Measurements from ENCODE around the gene GABRB1. TPM values are rescaled to one million over a fixed set of nuclear protein-coding genes. Genes with fewer than 3 reads are reported as not detected.

GABRB1 gene
- total RNA-seq, 2 donors from 2014 or later: not detected

DNA sequence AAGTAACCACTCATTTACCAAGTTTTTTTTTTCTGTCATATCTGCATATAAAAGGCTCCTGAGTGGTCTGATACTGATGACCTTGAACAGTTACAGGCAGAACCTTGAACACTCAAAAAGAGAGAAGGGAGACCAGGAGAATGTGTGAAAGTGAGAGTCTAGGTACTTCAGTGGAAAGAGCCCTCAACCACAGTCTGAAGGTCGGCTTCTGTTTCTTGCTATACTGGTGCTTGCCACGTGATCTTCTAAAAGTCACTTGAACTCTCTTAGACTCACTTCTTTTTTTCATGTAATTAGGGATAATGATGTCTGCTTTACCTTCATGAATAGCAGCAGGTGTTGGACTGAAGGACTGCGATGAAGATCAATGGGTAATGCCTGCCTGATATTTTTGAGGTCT is 22.8 kb downstream of the GABRB1 start:
- DNase-seq (ENCODE audit: low spot score): no peak
- Histone ChIP-seq H3K36me3 (no peaks in the 10 kb centered on the region), H3K27me3 (replicated peaks; ENCODE audit: insufficient read depth) (no peaks in the 10 kb centered on the region), H3K4me1 (replicated peaks) (no peaks in the 10 kb centered on the region), H3K4me3 (no peak overlapping the region), H3K9me3 (no peaks in the 10 kb centered on the region), H3K27ac (no peak overlapping the region)
- intact Hi-C loops (cut with DNase I): no loop called here
- TF ChIP-seq CTCF (IDR thresholded peaks at IDR 0.05) (no peak), POLR2A (IDR thresholded peaks at IDR 0.05) (no peak), POLR2AphosphoS5 (IDR thresholded peaks at IDR 0.05) (no peak)
- WGBS: 86% methylated on average over 3 of the region's 3 CpGs

- DNase-seq (ENCODE audit: low spot score): no peak
- Histone ChIP-seq H3K27me3 (replicated peaks; ENCODE audit: insufficient read depth) (no peaks in the 10 kb centered on the region), H3K9me3 (no peaks in the 10 kb centered on the region), H3K4me1 (replicated peaks) (no peaks in the 10 kb centered on the region), H3K36me3 (no peaks in the 10 kb centered on the region), H3K27ac (no peak overlapping the region), H3K4me3 (no peak overlapping the region)
- intact Hi-C loops (cut with DNase I): no loop called here
- TF ChIP-seq POLR2AphosphoS5 (IDR thresholded peaks at IDR 0.05) (no peak), CTCF (IDR thresholded peaks at IDR 0.05) (no peak), POLR2A (IDR thresholded peaks at IDR 0.05) (no peak)
- WGBS: 47% methylated on average over 2 of the region's 2 CpGs
Observed at GRCh38 chr4:47057991-47058390, 26.6 kb downstream of the GABRB1 start.

GRCh38 chr4:47060561-47060960 is 29.2 kb downstream of the GABRB1 start:
- no peaks in the 10 kb centered on the region for H3K4me1 ChIP-seq (replicated peaks)
- H3K27ac ChIP-seq: no peak overlapping the region
- 82% methylated on average over 4 of the region's 4 CpGs for WGBS
- no peak for TF ChIP-seq POLR2A (IDR thresholded peaks at IDR 0.05)
- no peak for TF ChIP-seq POLR2AphosphoS5 (IDR thresholded peaks at IDR 0.05)
- no peak for TF ChIP-seq CTCF (IDR thresholded peaks at IDR 0.05)
- H3K9me3 ChIP-seq: no peaks in the 10 kb centered on the region
- DNase-seq (ENCODE audit: low spot score): no peak
- H3K4me3 ChIP-seq: no peak overlapping the region
- H3K27me3 ChIP-seq (replicated peaks; ENCODE audit: insufficient read depth): no peaks in the 10 kb centered on the region
- intact Hi-C loops (cut with DNase I): no loop called here
- no peaks in the 10 kb centered on the region for H3K36me3 ChIP-seq

DNA sequence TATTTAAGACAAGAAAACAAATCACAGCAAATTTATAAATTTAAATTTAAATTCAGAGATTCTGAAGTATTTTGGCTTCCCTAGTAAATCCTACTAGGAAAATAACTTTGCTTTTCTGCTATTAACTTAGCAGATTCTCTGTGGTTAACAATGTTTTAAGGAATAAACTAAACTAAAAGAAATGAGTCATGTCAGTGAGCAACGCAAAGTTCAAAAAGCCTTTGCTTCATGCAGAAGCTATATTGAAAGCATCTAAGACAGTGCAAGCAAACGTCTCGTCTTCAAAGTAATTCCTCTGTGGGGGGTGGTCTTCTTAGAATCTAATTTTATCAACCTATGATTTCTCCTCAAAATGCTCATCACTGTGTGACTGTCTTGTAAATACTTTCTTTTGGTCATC is 30.1 kb downstream of the GABRB1 start:
- H3K36me3 ChIP-seq: no peaks in the 10 kb centered on the region
- no peak for TF ChIP-seq POLR2A (IDR thresholded peaks at IDR 0.05)
- TF ChIP-seq CTCF (IDR thresholded peaks at IDR 0.05): no peak
- TF ChIP-seq POLR2AphosphoS5 (IDR thresholded peaks at IDR 0.05): no peak
- H3K4me1 ChIP-seq (replicated peaks): no peaks in the 10 kb centered on the region
- intact Hi-C loops (cut with DNase I): no loop called here
- no peaks in the 10 kb centered on the region for H3K27me3 ChIP-seq (replicated peaks; ENCODE audit: insufficient read depth)
- H3K27ac ChIP-seq: no peak overlapping the region
- 52% methylated on average over 3 of the region's 3 CpGs for WGBS
- H3K9me3 ChIP-seq: no peaks in the 10 kb centered on the region
- DNase-seq (ENCODE audit: low spot score): no peak
- H3K4me3 ChIP-seq: no peak overlapping the region

DNA sequence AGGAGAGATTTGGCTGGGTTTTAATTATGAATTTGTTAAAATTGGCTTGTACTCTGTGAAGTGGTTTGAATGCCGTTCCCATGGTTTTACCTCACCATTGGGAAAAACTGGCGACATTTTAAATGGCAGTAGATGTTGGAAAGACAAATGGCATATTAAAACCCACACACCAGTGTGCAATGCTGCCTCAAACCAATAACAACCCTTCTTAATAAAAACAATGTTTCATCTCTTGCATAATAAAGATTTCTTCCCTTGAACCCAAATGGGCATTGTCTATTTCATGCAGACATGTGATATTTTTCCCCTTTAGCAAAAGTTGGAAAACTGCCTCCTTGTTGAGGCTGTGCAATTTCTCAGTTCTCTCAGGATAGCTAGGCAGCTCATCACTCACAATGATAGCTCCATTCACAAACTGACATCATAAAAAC is 33.7 kb downstream of the GABRB1 start:
- intact Hi-C loops (cut with DNase I): no loop called here
- H3K9me3 ChIP-seq: no peaks in the 10 kb centered on the region
- TF ChIP-seq POLR2A (IDR thresholded peaks at IDR 0.05) (no peak), POLR2AphosphoS5 (IDR thresholded peaks at IDR 0.05) (no peak), CTCF (IDR thresholded peaks at IDR 0.05) (no peak)
- H3K4me1 ChIP-seq (replicated peaks): no peaks in the 10 kb centered on the region
- no peak overlapping the region for H3K4me3 ChIP-seq
- 72% methylated on average over 2 of the region's 2 CpGs for WGBS
- no peaks in the 10 kb centered on the region for H3K36me3 ChIP-seq
- H3K27ac ChIP-seq: no peak overlapping the region
- H3K27me3 ChIP-seq (replicated peaks; ENCODE audit: insufficient read depth): no peaks in the 10 kb centered on the region
- no peak for DNase-seq (ENCODE audit: low spot score)

All from prostate gland (tissue), 2 donors.